HG03060 (cell line): ENCODE results near the gene MAML2.

Experiments used
- ATAC-seq: cut with Tn5 transposase; IDR thresholded peaks from one replicate; pipeline ENCODE4 v1.9.1; 2021; ENCODE audit warnings: low read depth, moderate number of reproducible peaks; ENCODE audit not compliant: unreplicated experiment

Gene MAML2

DNA sequence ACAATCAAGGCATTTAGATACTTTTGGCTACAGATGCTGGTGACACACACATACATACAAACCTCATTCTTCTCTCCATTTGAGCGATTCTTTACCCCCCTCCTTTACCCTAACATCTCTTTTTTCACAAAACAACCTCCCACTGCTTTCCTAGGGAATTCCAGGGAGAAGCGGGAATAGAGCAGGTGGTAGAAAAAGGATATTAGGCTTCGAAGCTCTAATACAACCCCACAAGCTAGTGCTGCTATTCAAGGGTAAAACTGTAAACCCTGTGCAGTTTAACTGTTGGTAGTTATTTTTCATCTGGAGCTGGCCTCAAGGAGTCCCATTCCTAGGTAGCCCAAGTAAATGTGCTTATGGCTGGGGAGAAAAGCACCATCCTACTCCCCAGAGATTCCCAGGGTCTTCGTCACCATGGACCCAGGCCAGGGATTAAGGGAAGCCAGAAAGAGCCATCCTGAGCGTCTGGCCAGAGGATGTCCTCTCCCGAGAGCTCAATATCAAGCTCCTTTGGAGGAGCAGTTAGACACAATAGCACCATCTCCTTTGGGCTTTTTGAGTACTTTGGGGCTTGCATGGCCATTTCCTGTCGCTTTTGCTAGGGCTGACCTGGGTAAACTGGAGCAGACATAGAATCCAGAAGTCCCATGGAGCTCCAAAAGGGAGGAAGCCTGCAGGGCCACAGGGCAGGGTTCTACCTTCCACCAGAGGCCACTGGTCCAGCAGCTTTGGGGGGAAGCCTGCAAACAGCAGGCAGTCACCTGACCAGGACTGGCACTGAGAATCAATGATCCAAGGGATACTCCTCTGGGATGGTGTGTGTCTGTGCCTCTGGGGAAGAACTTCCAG is 3.1 kb downstream of the MAML2 start:
- ATAC-seq = no peak

GRCh38 chr11:96338910-96339705 is 3.9 kb downstream of the MAML2 start:
- peak; percentile 32 for ATAC-seq

- ATAC-seq = no peak
These were observed 5.2 kb downstream of the MAML2 start for GRCh38 chr11:96337541-96338431.

DNA sequence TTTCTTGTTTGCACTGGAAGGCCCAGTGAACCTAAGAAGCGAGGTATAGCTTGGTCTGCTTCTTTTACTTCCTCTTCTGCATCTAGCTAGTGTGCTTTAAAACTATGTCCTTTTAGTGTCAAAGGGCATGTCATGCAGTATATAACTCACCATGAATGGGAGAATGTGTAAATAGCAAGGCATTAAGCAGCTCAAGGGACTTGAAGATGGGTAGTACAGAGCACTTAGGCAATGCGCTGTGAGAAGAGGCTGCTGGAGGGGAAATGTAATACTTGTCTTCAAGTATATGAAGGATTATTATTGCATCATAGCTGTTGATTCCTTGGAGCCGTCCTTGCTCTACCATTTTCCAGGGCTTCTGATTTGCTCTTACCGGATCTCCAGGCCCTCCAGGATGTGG is 7.6 kb downstream of the MAML2 start:
- no peak for ATAC-seq

- ATAC-seq = no peak
These were observed 8.8 kb downstream of the MAML2 start for GRCh38 chr11:96334219-96334618.

GRCh38 chr11:96333191-96333719 is 9.7 kb downstream of the MAML2 start:
- ATAC-seq = no peak

DNA sequence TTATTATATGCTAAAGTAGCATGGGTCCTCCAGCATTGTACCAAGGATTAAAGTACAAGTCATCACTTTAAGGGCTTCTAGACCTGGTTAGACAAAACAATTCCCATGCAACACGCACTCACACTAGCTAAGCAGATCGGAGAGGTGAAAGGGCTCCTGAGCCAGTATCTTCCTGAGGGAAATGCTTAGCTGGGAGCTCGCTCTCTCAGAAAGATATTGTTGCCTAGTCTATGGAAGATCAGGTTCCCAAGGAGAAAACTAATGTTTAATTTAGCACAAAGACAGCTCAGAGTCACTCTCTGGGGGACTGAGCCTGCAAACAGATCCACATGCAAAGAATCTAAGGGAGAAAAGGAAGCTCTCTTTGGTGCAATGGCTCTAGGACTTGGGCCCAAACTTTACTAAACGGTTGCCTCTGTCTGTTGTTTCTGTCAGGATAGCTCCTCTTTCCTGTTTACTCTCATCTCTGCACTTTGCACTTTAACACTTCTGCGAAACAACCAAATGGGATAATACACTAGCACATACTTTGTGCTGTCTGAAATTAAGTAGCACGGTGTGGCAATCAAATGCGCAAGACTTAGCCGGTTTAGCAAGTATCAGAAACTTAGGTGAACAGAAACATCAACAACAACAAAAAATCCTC is 10.7 kb downstream of the MAML2 start:
- ATAC-seq = no peak

DNA sequence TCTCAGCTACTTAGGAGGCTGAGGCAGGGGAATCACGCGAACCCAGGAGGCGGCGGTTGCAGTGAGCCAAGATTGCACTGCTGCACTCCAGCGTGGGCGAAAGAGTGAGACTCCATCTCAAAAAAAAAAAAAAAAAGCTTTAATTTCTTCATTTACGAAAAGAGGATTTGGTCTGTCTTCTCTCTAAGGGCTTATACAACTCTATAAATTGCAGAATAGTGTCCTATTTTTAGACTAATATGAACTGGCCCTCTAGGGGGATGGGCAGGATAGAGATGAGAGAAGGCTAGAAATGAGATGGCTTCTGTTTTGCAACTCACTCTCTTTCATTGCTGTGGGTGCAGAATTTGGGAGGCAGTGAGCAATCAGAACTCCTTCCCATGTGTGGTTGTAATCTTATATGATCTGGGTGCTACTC is 11.3 kb downstream of the MAML2 start:
- ATAC-seq = no peak

DNA sequence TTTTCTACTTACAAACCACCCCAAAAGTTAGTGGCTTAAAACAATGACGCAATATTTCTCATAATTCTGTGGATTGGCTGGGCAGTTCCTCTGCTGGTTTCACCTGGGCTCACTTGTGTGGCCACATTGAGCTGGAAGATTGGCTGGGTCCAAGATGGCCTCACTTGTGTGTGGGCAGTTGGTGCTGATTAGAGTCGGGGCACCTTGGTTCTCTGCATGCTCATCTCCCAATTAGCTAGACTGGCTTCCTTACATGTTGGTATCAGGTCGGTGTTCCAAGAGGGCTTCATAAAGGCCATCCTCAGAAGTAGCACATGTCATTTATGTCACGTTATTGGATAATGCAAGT is 12.5 kb downstream of the MAML2 start:
- no peak for ATAC-seq

DNA sequence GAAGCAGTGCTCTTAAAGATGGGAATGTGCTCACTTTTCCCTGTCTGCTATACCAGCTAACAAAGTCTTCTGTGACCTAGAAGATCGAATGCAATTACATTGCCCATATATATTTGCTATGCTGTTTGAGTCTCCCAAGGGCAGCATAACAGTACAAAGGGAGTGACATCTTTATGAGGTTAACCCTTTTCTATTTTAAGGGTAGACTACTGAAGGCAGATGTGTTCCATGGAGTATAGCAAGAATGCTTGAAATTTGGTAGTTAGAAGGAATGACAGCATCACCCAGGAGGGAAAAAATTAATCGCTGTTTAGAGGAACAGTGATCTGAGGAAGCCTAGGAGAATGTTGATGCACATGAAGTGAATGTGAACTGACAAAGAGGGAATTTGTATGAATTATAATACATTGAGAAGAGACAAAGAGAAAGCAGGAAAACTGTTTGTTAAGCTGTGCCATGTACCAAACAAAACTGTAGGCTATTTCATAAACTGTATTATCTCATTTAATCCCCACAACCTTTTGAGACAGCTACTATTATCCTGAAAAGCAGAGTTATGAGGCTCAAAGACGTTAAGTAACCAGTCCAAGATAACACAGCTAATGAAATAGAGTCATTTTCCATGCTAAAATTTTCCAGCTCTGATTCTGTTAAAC is 13.0 kb downstream of the MAML2 start:
- no peak for ATAC-seq

GRCh38 chr11:96329419-96329818 is 13.6 kb downstream of the MAML2 start:
- ATAC-seq = no peak

- no peak for ATAC-seq
These were observed 14.5 kb downstream of the MAML2 start for GRCh38 chr11:96328395-96329010.

GRCh38 chr11:96326959-96327358 is 16.0 kb downstream of the MAML2 start:
- ATAC-seq = no peak

DNA sequence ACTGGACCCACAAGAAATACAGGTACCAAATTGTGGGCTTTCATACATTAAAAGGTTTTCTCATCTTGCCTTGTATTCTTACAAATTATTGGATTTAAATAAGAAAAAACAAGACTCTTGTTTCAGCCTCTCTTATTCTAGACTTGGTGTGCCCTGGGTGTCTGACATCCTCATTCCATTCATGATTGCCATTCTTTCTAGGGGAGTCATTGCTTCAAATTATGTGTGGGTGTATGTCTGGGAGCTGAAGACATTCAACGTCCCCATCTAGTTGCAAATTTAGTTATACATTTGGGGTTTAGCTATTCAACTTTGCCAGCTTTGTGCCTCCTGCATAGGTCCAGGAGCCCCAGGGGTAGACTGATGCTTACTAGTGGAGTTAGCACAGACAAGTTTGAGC is 18.1 kb downstream of the MAML2 start:
- ATAC-seq = no peak

- ATAC-seq = no peak
These were observed 19.4 kb downstream of the MAML2 start for GRCh38 chr11:96323642-96323985.

DNA sequence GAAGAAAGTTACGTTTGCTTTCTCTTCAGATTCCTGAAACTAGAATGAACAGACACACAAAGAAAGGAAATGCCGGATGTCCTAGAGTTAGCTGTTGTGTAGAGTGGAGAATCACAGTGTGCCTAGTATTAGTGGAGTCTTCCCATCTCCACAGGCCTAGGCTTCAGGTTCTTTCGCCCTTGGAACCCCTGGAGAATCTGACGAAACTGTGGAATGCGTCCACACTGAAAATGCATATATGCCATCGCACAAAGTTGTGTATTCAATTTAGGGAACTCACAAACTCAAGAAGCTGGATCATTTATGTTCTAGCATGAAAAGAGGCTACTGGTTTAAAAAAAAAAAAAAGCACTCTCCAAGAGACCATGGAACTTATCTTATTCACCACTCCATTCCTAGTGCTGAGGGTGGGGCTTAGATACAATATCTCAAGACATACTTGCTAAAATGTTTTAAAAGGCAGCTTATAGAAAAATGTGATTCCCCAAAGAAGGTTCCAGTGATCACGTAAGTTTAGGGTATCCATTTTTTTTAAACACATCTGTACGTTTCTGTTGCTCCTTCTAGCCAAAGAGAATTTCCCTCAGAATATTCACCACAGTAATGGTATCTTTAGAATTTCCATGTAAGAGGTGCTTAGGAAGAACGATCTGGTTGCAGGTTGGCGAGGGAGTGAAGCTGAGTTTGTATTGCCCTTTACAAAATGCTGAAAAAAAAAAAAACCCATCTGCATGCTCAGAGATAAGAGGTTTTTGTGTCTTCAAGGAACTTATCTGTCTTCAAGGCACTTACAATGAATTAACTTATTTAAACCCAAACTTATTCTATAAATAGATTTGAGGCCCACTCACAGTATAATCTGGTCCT is 20.0 kb downstream of the MAML2 start:
- no peak for ATAC-seq

GRCh38 chr11:96321091-96321490 is 21.9 kb downstream of the MAML2 start:
- no peak for ATAC-seq

- ATAC-seq = no peak
These were observed 22.9 kb downstream of the MAML2 start for GRCh38 chr11:96319898-96320656.
